Measurements from ENCODE around the gene LTBP2. TPM values are rescaled to one million over a fixed set of nuclear protein-coding genes. Genes with fewer than 3 reads are reported as not detected.

Gene LTBP2
- polyA plus RNA-seq, 1 donor from 2014 or later = 0.33 TPM

DNA sequence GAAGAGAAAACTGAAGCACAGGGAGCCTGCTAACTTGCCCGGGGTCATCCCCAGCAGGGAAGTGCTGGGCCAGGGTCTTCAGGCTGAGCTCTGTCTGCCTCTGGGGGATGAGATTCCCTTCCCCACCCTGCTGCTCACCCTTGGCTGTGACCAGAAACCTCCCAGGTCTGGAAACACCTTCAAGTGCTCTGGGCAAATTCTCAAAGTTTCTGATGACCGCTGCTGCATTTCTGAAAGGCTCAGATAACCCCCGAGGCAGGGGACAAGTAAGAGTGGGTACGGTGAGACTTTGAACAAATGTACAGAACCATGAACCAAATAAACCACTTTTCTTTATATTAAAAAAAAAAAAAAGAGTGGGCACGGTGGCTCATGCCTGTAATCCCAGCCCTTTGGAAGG lies 41.3 kb downstream of the LTBP2 start:
- Histone ChIP-seq H4K20me1 (ENCODE audit: insufficient read depth) (no peaks in the 10 kb centered on the region), H3F3A (ENCODE audit: insufficient read depth, low read length, poor library complexity, severe bottlenecking) (no peaks in the 10 kb centered on the region), H3K9me3 (ENCODE audit: low read length) (no peaks in the 10 kb centered on the region), H3K4me2 (ENCODE audit: low read length) (no peak overlapping the region), H3K4me3 (ENCODE audit: low read length) (no peak overlapping the region), H3K27me3 (ENCODE audit: insufficient read depth, low read depth, low read length) (no peaks in the 10 kb centered on the region), H2AFZ (ENCODE audit: low read depth, low read length) (no peak overlapping the region), H3K79me2 (replicated peaks; ENCODE audit: insufficient read depth, low read length) (no peaks in the 10 kb centered on the region), H3K36me3 (ENCODE audit: insufficient read depth, low read length) (no peaks in the 10 kb centered on the region), H3K9me2 (ENCODE audit: insufficient read depth, low read length) (no peaks in the 10 kb centered on the region), H3K27ac (ENCODE audit: low read length) (no peak overlapping the region), H3K9ac (ENCODE audit: low read length) (no peak overlapping the region)
- TF ChIP-seq, protein P1, sequence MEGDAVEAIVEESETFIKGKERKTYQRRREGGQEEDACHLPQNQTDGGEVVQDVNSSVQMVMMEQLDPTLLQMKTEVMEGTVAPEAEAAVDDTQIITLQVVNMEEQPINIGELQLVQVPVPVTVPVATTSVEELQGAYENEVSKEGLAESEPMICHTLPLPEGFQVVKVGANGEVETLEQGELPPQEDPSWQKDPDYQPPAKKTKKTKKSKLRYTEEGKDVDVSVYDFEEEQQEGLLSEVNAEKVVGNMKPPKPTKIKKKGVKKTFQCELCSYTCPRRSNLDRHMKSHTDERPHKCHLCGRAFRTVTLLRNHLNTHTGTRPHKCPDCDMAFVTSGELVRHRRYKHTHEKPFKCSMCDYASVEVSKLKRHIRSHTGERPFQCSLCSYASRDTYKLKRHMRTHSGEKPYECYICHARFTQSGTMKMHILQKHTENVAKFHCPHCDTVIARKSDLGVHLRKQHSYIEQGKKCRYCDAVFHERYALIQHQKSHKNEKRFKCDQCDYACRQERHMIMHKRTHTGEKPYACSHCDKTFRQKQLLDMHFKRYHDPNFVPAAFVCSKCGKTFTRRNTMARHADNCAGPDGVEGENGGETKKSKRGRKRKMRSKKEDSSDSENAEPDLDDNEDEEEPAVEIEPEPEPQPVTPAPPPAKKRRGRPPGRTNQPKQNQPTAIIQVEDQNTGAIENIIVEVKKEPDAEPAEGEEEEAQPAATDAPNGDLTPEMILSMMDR (IDR thresholded peaks at IDR 0.05; ENCODE audit: poor library complexity, severe bottlenecking) = no peak
- TF ChIP-seq SMC3 (conservative IDR thresholded peaks at IDR 0.05; ENCODE audit: poor library complexity) = no peak
- no peak for TF ChIP-seq POLR2AphosphoS5 (IDR thresholded peaks at IDR 0.05)
- TF ChIP-seq RAD21 (conservative IDR thresholded peaks at IDR 0.05) = no peak
- TF ChIP-seq MXI1 (conservative IDR thresholded peaks at IDR 0.05; ENCODE audit: poor library complexity, severe bottlenecking) = no peak
- no peak for TF ChIP-seq EP300 (conservative IDR thresholded peaks at IDR 0.05; ENCODE audit: poor library complexity, severe bottlenecking)
- TF ChIP-seq, protein P2, sequence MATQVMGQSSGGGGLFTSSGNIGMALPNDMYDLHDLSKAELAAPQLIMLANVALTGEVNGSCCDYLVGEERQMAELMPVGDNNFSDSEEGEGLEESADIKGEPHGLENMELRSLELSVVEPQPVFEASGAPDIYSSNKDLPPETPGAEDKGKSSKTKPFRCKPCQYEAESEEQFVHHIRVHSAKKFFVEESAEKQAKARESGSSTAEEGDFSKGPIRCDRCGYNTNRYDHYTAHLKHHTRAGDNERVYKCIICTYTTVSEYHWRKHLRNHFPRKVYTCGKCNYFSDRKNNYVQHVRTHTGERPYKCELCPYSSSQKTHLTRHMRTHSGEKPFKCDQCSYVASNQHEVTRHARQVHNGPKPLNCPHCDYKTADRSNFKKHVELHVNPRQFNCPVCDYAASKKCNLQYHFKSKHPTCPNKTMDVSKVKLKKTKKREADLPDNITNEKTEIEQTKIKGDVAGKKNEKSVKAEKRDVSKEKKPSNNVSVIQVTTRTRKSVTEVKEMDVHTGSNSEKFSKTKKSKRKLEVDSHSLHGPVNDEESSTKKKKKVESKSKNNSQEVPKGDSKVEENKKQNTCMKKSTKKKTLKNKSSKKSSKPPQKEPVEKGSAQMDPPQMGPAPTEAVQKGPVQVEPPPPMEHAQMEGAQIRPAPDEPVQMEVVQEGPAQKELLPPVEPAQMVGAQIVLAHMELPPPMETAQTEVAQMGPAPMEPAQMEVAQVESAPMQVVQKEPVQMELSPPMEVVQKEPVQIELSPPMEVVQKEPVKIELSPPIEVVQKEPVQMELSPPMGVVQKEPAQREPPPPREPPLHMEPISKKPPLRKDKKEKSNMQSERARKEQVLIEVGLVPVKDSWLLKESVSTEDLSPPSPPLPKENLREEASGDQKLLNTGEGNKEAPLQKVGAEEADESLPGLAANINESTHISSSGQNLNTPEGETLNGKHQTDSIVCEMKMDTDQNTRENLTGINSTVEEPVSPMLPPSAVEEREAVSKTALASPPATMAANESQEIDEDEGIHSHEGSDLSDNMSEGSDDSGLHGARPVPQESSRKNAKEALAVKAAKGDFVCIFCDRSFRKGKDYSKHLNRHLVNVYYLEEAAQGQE (IDR thresholded peaks at IDR 0.05; ENCODE audit: borderline replicate concordance) = no peak

DNA sequence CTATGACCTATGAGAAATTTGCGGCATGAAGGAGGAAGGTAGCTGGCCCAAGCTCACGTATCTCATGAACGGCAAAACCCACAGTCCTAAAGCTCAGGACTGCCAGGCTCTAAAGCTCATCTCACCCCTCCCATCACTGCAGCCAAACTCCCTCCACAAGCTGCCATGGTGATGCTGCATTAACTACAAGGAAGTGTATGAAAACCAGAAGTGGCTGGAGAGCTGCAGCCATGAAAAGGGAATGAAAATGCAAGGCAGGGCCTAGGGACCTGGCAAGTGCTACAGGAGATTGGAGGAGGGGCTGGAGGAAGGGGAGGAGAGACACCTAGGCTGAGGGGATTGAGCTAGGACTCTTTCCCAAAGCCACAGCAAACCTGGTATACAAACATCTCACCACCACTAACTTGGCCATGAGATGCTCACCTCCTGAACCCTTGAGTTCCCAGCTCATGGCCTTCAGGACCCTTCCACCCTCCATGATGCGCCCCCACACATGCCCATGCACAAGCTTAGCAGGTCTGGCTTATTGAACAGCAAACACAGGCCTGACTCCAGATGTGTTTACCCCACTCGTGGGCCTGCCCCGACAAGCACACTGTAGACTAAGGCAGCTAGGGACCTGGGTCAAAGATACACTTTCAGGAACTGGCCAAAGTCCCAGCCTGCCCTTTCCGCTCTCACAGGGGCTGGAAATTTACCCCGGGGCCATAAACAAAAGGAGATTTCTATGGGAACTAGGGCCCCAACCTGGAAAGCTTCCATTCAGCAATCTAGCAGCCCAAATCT lies 42.0 kb downstream of the LTBP2 start:
- no peaks in the 10 kb centered on the region for H4K20me1 ChIP-seq (ENCODE audit: insufficient read depth)
- H3K9me3 ChIP-seq (ENCODE audit: low read length) = no peaks in the 10 kb centered on the region
- H3K36me3 ChIP-seq (ENCODE audit: insufficient read depth, low read length) = no peaks in the 10 kb centered on the region
- no peaks in the 10 kb centered on the region for H3K9me2 ChIP-seq (ENCODE audit: insufficient read depth, low read length)
- TF ChIP-seq EZH2 (IDR thresholded peaks at IDR 0.05; ENCODE audit: borderline replicate concordance, insufficient read depth, low read length, poor library complexity, severe bottlenecking) = no peak
- no peak for TF ChIP-seq POLR2AphosphoS5 (IDR thresholded peaks at IDR 0.05)
- no peak for TF ChIP-seq TAF1 (IDR thresholded peaks at IDR 0.05; ENCODE audit: low read depth)
- no peak for TF ChIP-seq SMC3 (conservative IDR thresholded peaks at IDR 0.05; ENCODE audit: poor library complexity)
- no peak for TF ChIP-seq EP300 (conservative IDR thresholded peaks at IDR 0.05; ENCODE audit: poor library complexity, severe bottlenecking)
- TF ChIP-seq, protein P2 (IDR thresholded peaks at IDR 0.05; ENCODE audit: borderline replicate concordance) = no peak
- no peak overlapping the region for H3K27ac ChIP-seq (ENCODE audit: low read length)
- H3F3A ChIP-seq (ENCODE audit: insufficient read depth, low read length, poor library complexity, severe bottlenecking) = no peaks in the 10 kb centered on the region
- no peaks in the 10 kb centered on the region for H3K27me3 ChIP-seq (ENCODE audit: insufficient read depth, low read depth, low read length)
- no peak overlapping the region for H2AFZ ChIP-seq (ENCODE audit: low read depth, low read length)
- H3K4me2 ChIP-seq (ENCODE audit: low read length) = no peak overlapping the region
- no peak overlapping the region for H3K4me3 ChIP-seq (ENCODE audit: low read length)
- no peaks in the 10 kb centered on the region for H3K79me2 ChIP-seq (replicated peaks; ENCODE audit: insufficient read depth, low read length)
- no peak overlapping the region for H3K9ac ChIP-seq (ENCODE audit: low read length)

Data from neural cell (in vitro differentiated cells).